WERI-Rb-1 (cell line): ENCODE data around the gene SETMAR.

Experiments
- DNase-seq: peaks from one replicate; pipeline ENCODE4 v3.0.0-alpha.2; 2020
- H3K27ac ChIP-seq: fragments of 250-450 bp; sonication (Bioruptor Pico); 2 replicates; pipeline ENCODE4 v1.5.1; 2020; ENCODE audit warnings: mild to moderate bottlenecking, moderate library complexity
- H3K27me3 ChIP-seq: fragments of 250-450 bp; sonication (Bioruptor Pico); 2 replicates; pipeline ENCODE4 v1.5.1; 2021; ENCODE audit warnings: mild to moderate bottlenecking, low read depth, moderate library complexity; ENCODE audit not compliant: insufficient read depth, severe bottlenecking
- H3K36me3 ChIP-seq: fragments of 250-450 bp; sonication (Bioruptor Pico); 2 replicates; pipeline ENCODE4 v1.5.1; 2020; ENCODE audit warnings: mild to moderate bottlenecking, moderate library complexity
- H3K4me3 ChIP-seq: 2 replicates; pipeline ENCODE4 v1.5.1; 2011; ENCODE audit warnings: low read depth, mild to moderate bottlenecking, control low read depth, low read length
- H3K9me3 ChIP-seq: fragments of 250-450 bp; sonication (Bioruptor Pico); 2 replicates; pipeline ENCODE4 v1.5.1; 2021; ENCODE audit warnings: mild to moderate bottlenecking, moderate library complexity; ENCODE audit not compliant: severe bottlenecking
- TF ChIP-seq, protein P1 (sequence below): IDR thresholded peaks from 2 replicates; pipeline ENCODE4 v1.5.1; 2011; ENCODE audit warnings: low read depth, mild to moderate bottlenecking, control low read depth, inconsistent platforms, low read length

Gene SETMAR

DNA sequence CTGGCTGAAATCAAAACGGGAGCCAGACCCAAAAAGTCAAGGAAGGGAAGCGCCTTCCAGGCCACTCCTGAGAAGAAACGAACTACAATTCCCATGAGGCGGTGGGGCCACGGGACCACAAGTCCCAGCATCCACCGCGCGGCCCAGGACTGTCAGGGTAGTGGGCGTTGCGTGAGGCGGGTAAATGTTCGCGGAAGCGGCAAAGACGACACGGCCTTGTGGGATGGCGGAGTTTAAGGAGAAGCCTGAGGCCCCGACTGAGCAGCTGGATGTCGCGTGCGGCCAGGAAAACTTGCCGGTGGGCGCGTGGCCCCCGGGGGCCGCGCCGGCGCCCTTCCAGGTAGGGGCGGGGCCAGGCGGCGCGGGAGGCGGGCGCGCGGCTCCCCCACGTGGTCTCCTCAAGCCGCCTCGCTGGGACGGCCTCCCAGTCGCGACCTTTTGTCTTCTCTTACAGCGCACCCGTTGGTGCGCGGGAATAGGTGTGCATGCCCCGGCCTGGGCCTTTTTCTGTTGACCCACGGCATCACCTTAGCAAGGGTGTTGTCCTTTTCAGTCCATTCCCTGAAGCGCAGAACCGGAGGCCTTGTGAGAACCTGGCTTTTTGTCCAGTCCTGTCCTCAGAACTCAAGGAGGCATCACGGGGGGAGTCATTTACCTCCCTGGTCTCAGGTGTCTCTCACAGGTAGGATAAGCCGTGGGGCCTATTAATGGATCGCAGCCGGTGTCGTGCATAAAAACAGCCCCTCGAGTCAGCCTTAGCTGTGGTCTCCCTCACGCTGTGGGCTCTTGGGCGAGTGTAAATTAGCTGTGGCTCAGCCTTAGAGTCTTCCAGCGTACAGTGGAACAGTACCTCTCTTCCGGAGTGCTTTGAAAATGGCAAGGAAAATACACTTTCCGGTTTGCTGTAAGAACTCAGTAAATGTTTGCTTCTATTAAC lies at the start of gene SETMAR:
Gene SETMAR (plus strand): TSS at position 183 of the 937 bp plus-strand sequence. CDS start 2 bp downstream, at position 185.
- peak; percentile 87 for DNase-seq
- peak within 1 kb of the TSS; percentile 97 for H3K27ac ChIP-seq

GRCh38 chr3:4261406-4261805 lies 41.8 kb upstream of the SETMAR start:
- Histone ChIP-seq H3K27me3 (no peaks in the 10 kb centered on the region), H3K4me3 (no peak overlapping the region), H3K36me3 (no peaks in the 10 kb centered on the region), H3K9me3 (peaks cover 6% of the 10 kb centered on the region), H3K27ac (peak overlapping the region; percentile 68)
- TF ChIP-seq, protein P1, sequence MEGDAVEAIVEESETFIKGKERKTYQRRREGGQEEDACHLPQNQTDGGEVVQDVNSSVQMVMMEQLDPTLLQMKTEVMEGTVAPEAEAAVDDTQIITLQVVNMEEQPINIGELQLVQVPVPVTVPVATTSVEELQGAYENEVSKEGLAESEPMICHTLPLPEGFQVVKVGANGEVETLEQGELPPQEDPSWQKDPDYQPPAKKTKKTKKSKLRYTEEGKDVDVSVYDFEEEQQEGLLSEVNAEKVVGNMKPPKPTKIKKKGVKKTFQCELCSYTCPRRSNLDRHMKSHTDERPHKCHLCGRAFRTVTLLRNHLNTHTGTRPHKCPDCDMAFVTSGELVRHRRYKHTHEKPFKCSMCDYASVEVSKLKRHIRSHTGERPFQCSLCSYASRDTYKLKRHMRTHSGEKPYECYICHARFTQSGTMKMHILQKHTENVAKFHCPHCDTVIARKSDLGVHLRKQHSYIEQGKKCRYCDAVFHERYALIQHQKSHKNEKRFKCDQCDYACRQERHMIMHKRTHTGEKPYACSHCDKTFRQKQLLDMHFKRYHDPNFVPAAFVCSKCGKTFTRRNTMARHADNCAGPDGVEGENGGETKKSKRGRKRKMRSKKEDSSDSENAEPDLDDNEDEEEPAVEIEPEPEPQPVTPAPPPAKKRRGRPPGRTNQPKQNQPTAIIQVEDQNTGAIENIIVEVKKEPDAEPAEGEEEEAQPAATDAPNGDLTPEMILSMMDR, result no peak
- peak; percentile 73 for DNase-seq

More for the DNA sequence above, at the start of gene SETMAR:
- Histone ChIP-seq H3K27me3 (no peaks in the 10 kb centered on the region), H3K4me3 (peak within 1 kb of the TSS; percentile 79), H3K36me3 (peaks cover 16% of the 10 kb centered on the region), H3K9me3 (no peaks in the 10 kb centered on the region)
- TF ChIP-seq, protein P1, result no peak

- Histone ChIP-seq H3K9me3 (peaks cover 6% of the 10 kb centered on the region), H3K27ac (no peak overlapping the region), H3K27me3 (no peaks in the 10 kb centered on the region), H3K4me3 (no peak overlapping the region), H3K36me3 (no peaks in the 10 kb centered on the region)
- TF ChIP-seq, protein P1, result no peak
- no peak for DNase-seq
Measured at GRCh38 chr3:4264040-4264439, 39.1 kb upstream of the SETMAR start.

DNA sequence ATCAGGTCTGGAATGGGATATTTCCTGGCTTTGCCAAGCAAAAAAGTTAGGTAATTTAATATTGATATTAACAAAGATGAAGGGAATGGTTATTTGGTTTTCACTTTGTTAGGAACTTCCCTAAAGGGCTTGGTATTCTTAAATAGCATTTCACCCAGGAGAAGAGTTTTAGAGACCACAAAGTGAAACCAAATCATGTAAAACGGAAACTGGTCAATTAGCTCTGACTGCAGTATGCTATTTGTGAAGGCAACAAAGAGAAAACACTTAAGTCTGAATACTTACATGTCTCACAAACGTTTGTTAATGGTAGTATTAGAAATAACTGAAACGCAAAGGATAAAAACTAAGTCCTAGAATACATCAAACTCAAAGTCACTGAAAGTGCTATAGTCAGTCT lies 32.4 kb upstream of the SETMAR start:
- H3K4me3 ChIP-seq, result no peak overlapping the region
- no peaks in the 10 kb centered on the region for H3K27me3 ChIP-seq
- no peaks in the 10 kb centered on the region for H3K36me3 ChIP-seq
- no peak overlapping the region for H3K27ac ChIP-seq
- TF ChIP-seq, protein P1, result no peak
- H3K9me3 ChIP-seq, result no peaks in the 10 kb centered on the region
- DNase-seq, result no peak

DNA sequence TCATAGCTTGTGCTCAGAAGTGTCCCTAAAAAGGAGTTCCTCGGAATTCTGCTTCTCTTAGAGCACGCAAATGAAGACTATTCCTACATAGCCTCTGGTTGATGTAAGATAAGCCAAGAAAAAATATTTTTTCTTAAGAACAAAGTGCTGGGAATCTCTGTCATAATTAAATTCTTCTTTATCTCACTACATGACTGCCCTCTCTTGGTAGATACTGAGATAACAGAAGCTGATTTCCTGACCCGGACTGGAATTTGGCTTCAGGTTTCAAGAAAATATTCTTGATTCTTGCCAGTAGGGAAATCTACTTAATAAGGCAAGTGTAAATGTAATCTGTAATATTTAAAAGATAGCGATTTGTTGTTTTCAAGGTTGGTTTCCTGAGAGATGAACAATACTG lies 31.3 kb upstream of the SETMAR start:
- DNase-seq, result no peak
- Histone ChIP-seq H3K4me3 (no peak overlapping the region), H3K9me3 (no peaks in the 10 kb centered on the region), H3K27me3 (no peaks in the 10 kb centered on the region), H3K27ac (no peak overlapping the region), H3K36me3 (no peaks in the 10 kb centered on the region)
- TF ChIP-seq, protein P1, result no peak
